Measurements from ENCODE around the gene SLC27A1. TPM values are rescaled to one million over a fixed set of nuclear protein-coding genes. Genes with fewer than 3 reads are reported as not detected.

Gene SLC27A1
- total and polyA plus RNA-seq, 2 experiments from 2014 or later = 8.6 to 8.7 TPM

DNA sequence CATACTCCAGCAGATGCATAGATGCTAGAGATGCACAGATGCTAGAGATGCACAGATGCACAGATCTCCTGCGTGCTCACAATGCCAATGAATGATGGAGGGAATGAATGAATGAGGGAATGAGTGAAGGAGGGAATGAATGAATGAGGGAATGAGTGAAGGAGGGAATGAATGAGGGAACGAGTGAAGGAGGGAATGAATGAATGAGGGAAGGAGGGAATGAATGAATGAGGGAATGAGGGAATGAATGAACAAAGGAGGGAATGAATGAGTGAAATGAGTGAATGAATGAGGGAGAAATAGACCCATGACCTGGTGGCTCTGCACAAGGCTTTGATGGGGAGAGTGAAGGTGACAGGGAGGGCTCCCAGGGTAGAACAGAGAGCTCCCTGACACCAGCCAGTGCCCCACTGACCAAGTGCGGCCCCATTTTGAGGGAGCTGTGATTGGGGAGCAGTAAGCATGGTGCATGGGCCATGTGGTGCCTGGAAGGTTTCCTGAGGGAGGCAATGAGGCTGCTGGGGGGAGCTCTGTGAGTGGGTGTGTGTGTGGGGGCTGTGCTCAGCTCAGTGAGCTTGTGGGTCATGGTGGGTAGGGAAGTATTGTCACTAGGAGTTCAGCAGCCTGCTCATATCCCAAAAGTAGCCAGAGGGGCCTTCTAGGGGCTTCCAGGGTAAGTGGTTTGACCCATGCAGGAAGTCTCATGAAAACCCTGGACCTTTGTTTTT is 12.7 kb downstream of the SLC27A1 start:
- H4K20me1 ChIP-seq (ENCODE audit: insufficient read depth, poor library complexity, severe bottlenecking) = no peaks in the 10 kb centered on the region
- no peaks in the 10 kb centered on the region for H3K9me2 ChIP-seq (replicated peaks; ENCODE audit: insufficient read depth)
- DNase-seq (ENCODE audit: low spot score) = no peak
- no peak overlapping the region for H3K4me3 ChIP-seq
- 94% methylated on average over 3 of the region's 3 CpGs for WGBS (ENCODE audit: low lambda C conversion rate, missing lambda C conversion rate)
- TF ChIP-seq EZH2phosphoT487 (IDR thresholded peaks at IDR 0.05; ENCODE audit: low read depth, severe bottlenecking, unreplicated experiment) (no peak), EZH2 (IDR thresholded peaks at IDR 0.05; ENCODE audit: borderline replicate concordance) (no peak)
- no peaks in the 10 kb centered on the region for H3K27me3 ChIP-seq
- no peak overlapping the region for H3K4me2 ChIP-seq
- H3K79me2 ChIP-seq = no peaks in the 10 kb centered on the region
- H2AFZ ChIP-seq = no peak overlapping the region
- H3K9me3 ChIP-seq (ENCODE audit: low read depth) = no peaks in the 10 kb centered on the region
- no peaks in the 10 kb centered on the region for H3K36me3 ChIP-seq (replicated peaks; ENCODE audit: insufficient read depth, low read depth)
- H3K4me1 ChIP-seq (ENCODE audit: insufficient read depth) = peaks cover under 1% of the 10 kb centered on the region
- no peak overlapping the region for H3K27ac ChIP-seq

GRCh38 chr19:17483605-17484002 is 13.3 kb downstream of the SLC27A1 start:
- Histone ChIP-seq H3K9me3 (ENCODE audit: low read depth) (no peaks in the 10 kb centered on the region), H3K9me2 (replicated peaks; ENCODE audit: insufficient read depth) (no peaks in the 10 kb centered on the region), H2AFZ (no peak overlapping the region), H3K4me2 (no peak overlapping the region), H3K36me3 (replicated peaks; ENCODE audit: insufficient read depth, low read depth) (no peaks in the 10 kb centered on the region), H3K27me3 (no peaks in the 10 kb centered on the region), H3K27ac (no peak overlapping the region), H3K4me3 (no peak overlapping the region), H4K20me1 (ENCODE audit: insufficient read depth, poor library complexity, severe bottlenecking) (no peaks in the 10 kb centered on the region), H3K4me1 (ENCODE audit: insufficient read depth) (peaks cover 7% of the 10 kb centered on the region), H3K79me2 (no peaks in the 10 kb centered on the region)
- WGBS (ENCODE audit: low lambda C conversion rate, missing lambda C conversion rate) = 97% methylated on average over 10 of the region's 10 CpGs
- DNase-seq (ENCODE audit: low spot score) = no peak
- TF ChIP-seq EZH2phosphoT487 (IDR thresholded peaks at IDR 0.05; ENCODE audit: low read depth, severe bottlenecking, unreplicated experiment) (no peak), EZH2 (IDR thresholded peaks at IDR 0.05; ENCODE audit: borderline replicate concordance) (no peak), CTCF (IDR thresholded peaks at IDR 0.05; ENCODE audit: poor library complexity) (no peak)

- no peaks in the 10 kb centered on the region for H3K79me2 ChIP-seq
- H3K9me3 ChIP-seq (ENCODE audit: low read depth) = no peaks in the 10 kb centered on the region
- H4K20me1 ChIP-seq (ENCODE audit: insufficient read depth, poor library complexity, severe bottlenecking) = no peaks in the 10 kb centered on the region
- no peak for DNase-seq (ENCODE audit: low spot score)
- H3K27me3 ChIP-seq = no peaks in the 10 kb centered on the region
- no peak overlapping the region for H3K4me2 ChIP-seq
- 88% methylated on average over 6 of the region's 6 CpGs for WGBS (ENCODE audit: low lambda C conversion rate, missing lambda C conversion rate)
- H2AFZ ChIP-seq = no peak overlapping the region
- no peak overlapping the region for H3K4me3 ChIP-seq
- no peak overlapping the region for H3K27ac ChIP-seq
- no peaks in the 10 kb centered on the region for H3K9me2 ChIP-seq (replicated peaks; ENCODE audit: insufficient read depth)
- no peaks in the 10 kb centered on the region for H3K36me3 ChIP-seq (replicated peaks; ENCODE audit: insufficient read depth, low read depth)
- peaks cover 9% of the 10 kb centered on the region for H3K4me1 ChIP-seq (ENCODE audit: insufficient read depth)
- no peak for TF ChIP-seq EZH2 (IDR thresholded peaks at IDR 0.05; ENCODE audit: borderline replicate concordance)
- no peak for TF ChIP-seq CTCF (IDR thresholded peaks at IDR 0.05; ENCODE audit: poor library complexity)
- no peak for TF ChIP-seq EZH2phosphoT487 (IDR thresholded peaks at IDR 0.05; ENCODE audit: low read depth, severe bottlenecking, unreplicated experiment)
These were observed 14.3 kb downstream of the SLC27A1 start for GRCh38 chr19:17484520-17485185.
